Muscle of leg (tissue), 9 donors: ENCODE results near the gene OXSM. TPM values are rescaled to one million over a fixed set of nuclear protein-coding genes. Genes with fewer than 3 reads are reported as not detected.

Experiments used
- polyA plus RNA-seq, 8 donors: library from polyadenylated mRNA; unstranded; fragments of 120-200 nt; gene quantifications; one replicate each; pipeline versions ENCODE4 v1.2.1 to v1.2.3, GENCODE V29; 2013; ENCODE audit warnings: inconsistent platforms in 1 of 8, low replicate concordance in 1 of 8; ENCODE audit not compliant: insufficient read length in 8 of 8, insufficient read depth in 1 of 8
- total RNA-seq: library from RNA; stranded (reverse); fragments of 120-200 nt; gene quantifications from one replicate; pipeline ENCODE4 v1.2.4, GENCODE V29; 2013

The OXSM gene
- total and polyA plus RNA-seq, 9 donors: 9.8 to 14.0 (median 11.0) TPM

Other genes starting within 250 kb of the OXSM start
- 115 TPM for gene TOP2B, start 125.2 kb upstream of the OXSM start, total RNA-seq
- gene TOP2B, start 125.2 kb upstream of the OXSM start, polyA plus RNA-seq: 100 to 1,000 TPM; 110 to 162 (median 130) TPM
- gene NGLY1, start 6.6 kb upstream of the OXSM start, total RNA-seq: 32.5 TPM
- gene NGLY1, start 6.6 kb upstream of the OXSM start, polyA plus RNA-seq: 10 to 100 TPM; 29.3 to 40.6 (median 33.7) TPM